Right renal cortex interstitium (tissue), 3 donors: ENCODE data around the gene MGAT4D. TPM values are rescaled to one million over a fixed set of nuclear protein-coding genes. Genes with fewer than 3 reads are reported as not detected.
A peak's percentile ranks its signal among the peaks of the same experiment; 100 is the strongest.
"Not testable (repeated sequence)": the region's sequence is repeated elsewhere in the genome, so short reads cannot be mapped to it uniquely, and the experiment has no call there.

ENCODE experiments used
- DNase-seq, 3 donors: peaks; one replicate each; pipeline ENCODE4 v3.0.0-alpha.2; 2013; ENCODE audit warnings: low read depth in 3 of 3, low spot score in 2 of 3
- polyA plus RNA-seq, 3 donors: library from polyadenylated mRNA; unstranded; fragments of 120-200 nt; gene quantifications; one replicate each; pipeline ENCODE4 v1.2.1, GENCODE V29; 2013; ENCODE audit not compliant: insufficient read length in 3 of 3

Gene MGAT4D
- polyA plus RNA-seq, 3 donors, result not detected

- DNase-seq, result not testable (repeated sequence)
Observed at GRCh38 chr4:140444347-140444746, 53.7 kb downstream of the MGAT4D start.

- no peak for DNase-seq
Observed at GRCh38 chr4:140439644-140440142, 58.4 kb downstream of the MGAT4D start.

GRCh38 chr4:140427919-140428471 lies 70.1 kb downstream of the MGAT4D start:
- DNase-seq, result no peak

GRCh38 chr4:140427106-140427918 lies 70.8 kb downstream of the MGAT4D start, which contains the start of gene CLGN:
TSS of gene CLGN (minus strand) at chr4:140427648. CDS start at chr4:140413078, 14,570 bp downstream.
- peak; percentile 41 to 72 (median 65) for DNase-seq

GRCh38 chr4:140426610-140427105 lies 71.4 kb downstream of the MGAT4D start:
- peak in 1 of 3 donors; percentile 8 for DNase-seq

- DNase-seq, result no peak
Observed at GRCh38 chr4:140423106-140423505, 75.0 kb downstream of the MGAT4D start.

GRCh38 chr4:140413130-140413969 lies 84.7 kb downstream of the MGAT4D start:
- not testable (repeated sequence) for DNase-seq

GRCh38 chr4:140408974-140409373 lies 89.1 kb downstream of the MGAT4D start:
- DNase-seq, result no peak

GRCh38 chr4:140406292-140406691 lies 91.8 kb downstream of the MGAT4D start:
- no peak for DNase-seq

GRCh38 chr4:140400111-140400510 lies 98.0 kb downstream of the MGAT4D start:
- no peak for DNase-seq

- no peak for DNase-seq
Observed at GRCh38 chr4:140395668-140396067, 102.4 kb downstream of the MGAT4D start.

Other genes starting within 250 kb of the MGAT4D start
- gene SCOC, start 124.6 kb downstream of the MGAT4D start, polyA plus RNA-seq, result 100 to 1,000 TPM; 141 to 161 (median 160) TPM
- 1 to 10 TPM; 3.8 to 6.1 (median 4.1) TPM for gene CLGN, start 70.6 kb downstream of the MGAT4D start, polyA plus RNA-seq
- gene ELMOD2, start 25.9 kb upstream of the MGAT4D start, polyA plus RNA-seq, result 10 to 100 TPM; 41.5 to 52.2 (median 47.7) TPM
- gene UCP1, start 70.7 kb upstream of the MGAT4D start, polyA plus RNA-seq, result under 1 TPM; 0.11 to 0.18 (median 0.17) TPM